Neural crest cell (in vitro differentiated cells): ENCODE data around the gene SLC1A7. TPM values are rescaled to one million over a fixed set of nuclear protein-coding genes. Genes with fewer than 3 reads are reported as not detected.

Source experiments
- DNase-seq: peaks from one replicate; pipeline ENCODE4 v3.0.0; 2021; ENCODE audit warnings: low read depth, mixed read lengths, low spot score
- H3K27ac Mint-ChIP-seq: one replicate; pipeline ENCODE4 v1.8.0; 2021; ENCODE audit warnings: mild to moderate bottlenecking, mixed read lengths; ENCODE audit not compliant: unreplicated experiment
- H3K27me3 Mint-ChIP-seq: 2 replicates; pipeline ENCODE4 v1.8.0; 2021; ENCODE audit warnings: low read depth, mild to moderate bottlenecking, mixed read lengths
- H3K36me3 Mint-ChIP-seq: 2 replicates; pipeline ENCODE4 v1.8.0; 2021; ENCODE audit warnings: low read depth, mild to moderate bottlenecking, mixed read lengths
- H3K4me1 Mint-ChIP-seq: 2 replicates; pipeline ENCODE4 v1.8.0; 2021; ENCODE audit warnings: mixed read lengths
- H3K4me3 Mint-ChIP-seq: one replicate; pipeline ENCODE4 v1.8.0; 2021; ENCODE audit warnings: mild to moderate bottlenecking, mixed read lengths
- H3K9me3 Mint-ChIP-seq: 2 replicates; pipeline ENCODE4 v1.8.0; 2021; ENCODE audit warnings: mixed read lengths
- total RNA-seq: library from RNA; stranded (reverse); gene quantifications from 2 replicates; pipeline ENCODE4 v1.2.1, GENCODE V29; 2021
- TF ChIP-seq, protein P1 (sequence below): fragments of 200-600 bp; sonication (generic); conservative IDR thresholded peaks from 2 replicates; pipeline ENCODE4 v1.5.0; 2021; ENCODE audit warnings: antibody characterized with exemption, mild to moderate bottlenecking

SLC1A7 gene
- total RNA-seq, 1 donor from 2014 or later = not detected

GRCh38 chr1:53154859-53155438, 12.5 kb upstream of the SLC1A7 start:
- Mint-ChIP-seq H3K4me1 (no peaks in the 10 kb centered on the region), H3K9me3 (no peaks in the 10 kb centered on the region), H3K27me3 (no peaks in the 10 kb centered on the region), H3K27ac (no peak overlapping the region), H3K36me3 (no peaks in the 10 kb centered on the region), H3K4me3 (no peak overlapping the region)
- TF ChIP-seq, protein P1, sequence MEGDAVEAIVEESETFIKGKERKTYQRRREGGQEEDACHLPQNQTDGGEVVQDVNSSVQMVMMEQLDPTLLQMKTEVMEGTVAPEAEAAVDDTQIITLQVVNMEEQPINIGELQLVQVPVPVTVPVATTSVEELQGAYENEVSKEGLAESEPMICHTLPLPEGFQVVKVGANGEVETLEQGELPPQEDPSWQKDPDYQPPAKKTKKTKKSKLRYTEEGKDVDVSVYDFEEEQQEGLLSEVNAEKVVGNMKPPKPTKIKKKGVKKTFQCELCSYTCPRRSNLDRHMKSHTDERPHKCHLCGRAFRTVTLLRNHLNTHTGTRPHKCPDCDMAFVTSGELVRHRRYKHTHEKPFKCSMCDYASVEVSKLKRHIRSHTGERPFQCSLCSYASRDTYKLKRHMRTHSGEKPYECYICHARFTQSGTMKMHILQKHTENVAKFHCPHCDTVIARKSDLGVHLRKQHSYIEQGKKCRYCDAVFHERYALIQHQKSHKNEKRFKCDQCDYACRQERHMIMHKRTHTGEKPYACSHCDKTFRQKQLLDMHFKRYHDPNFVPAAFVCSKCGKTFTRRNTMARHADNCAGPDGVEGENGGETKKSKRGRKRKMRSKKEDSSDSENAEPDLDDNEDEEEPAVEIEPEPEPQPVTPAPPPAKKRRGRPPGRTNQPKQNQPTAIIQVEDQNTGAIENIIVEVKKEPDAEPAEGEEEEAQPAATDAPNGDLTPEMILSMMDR = no peak
- no peak for DNase-seq

DNA sequence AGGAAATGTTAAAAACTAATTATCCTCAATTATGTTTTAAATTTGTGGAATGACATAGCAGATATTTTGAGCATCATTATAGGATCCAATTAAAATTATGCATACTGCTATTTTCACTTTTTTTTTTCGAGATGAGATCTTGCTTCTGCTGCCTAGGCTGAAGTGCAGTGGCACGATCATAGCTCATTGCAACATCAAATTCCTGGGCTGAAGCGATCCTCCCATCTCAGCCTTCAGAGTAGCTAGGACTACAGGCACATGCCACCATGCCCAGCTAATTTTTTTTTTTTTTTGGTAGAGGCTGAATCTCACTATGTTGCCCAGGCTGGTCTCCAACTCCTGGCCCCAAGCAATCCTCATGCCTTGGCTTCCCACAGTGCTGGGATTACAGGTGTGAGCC, 11.3 kb upstream of the SLC1A7 start:
- Mint-ChIP-seq H3K36me3 (no peaks in the 10 kb centered on the region), H3K27ac (no peak overlapping the region), H3K27me3 (no peaks in the 10 kb centered on the region), H3K4me3 (no peak overlapping the region), H3K4me1 (no peaks in the 10 kb centered on the region), H3K9me3 (no peaks in the 10 kb centered on the region)
- TF ChIP-seq, protein P1 = no peak
- DNase-seq = no peak

GRCh38 chr1:53148123-53148522, 5.7 kb upstream of the SLC1A7 start:
- TF ChIP-seq, protein P1 = no peak
- H3K27ac Mint-ChIP-seq = no peak overlapping the region
- H3K4me3 Mint-ChIP-seq = no peak overlapping the region
- no peaks in the 10 kb centered on the region for H3K36me3 Mint-ChIP-seq
- no peaks in the 10 kb centered on the region for H3K4me1 Mint-ChIP-seq
- no peaks in the 10 kb centered on the region for H3K9me3 Mint-ChIP-seq
- no peak for DNase-seq
- no peaks in the 10 kb centered on the region for H3K27me3 Mint-ChIP-seq

DNA sequence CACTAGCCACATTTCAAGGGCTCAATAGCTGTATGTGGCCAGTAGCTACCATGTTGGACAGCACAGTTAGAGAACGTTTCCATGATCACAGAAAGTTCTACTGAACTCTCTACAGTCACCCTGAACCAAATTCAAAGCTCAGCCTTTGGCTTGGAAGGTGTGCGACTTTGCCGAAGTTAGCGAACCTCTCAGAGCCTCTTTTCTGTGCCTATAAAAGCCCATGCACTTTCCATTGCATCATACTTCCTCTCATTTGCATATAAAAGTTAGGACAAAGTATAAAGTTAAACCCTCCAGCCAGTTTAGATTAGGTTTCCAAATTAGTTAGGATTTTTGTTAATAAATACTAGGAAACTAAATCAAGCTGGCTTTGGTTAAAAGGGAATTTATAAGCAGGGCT, 4.7 kb upstream of the SLC1A7 start:
- H3K4me3 Mint-ChIP-seq = no peak overlapping the region
- DNase-seq = no peak
- no peaks in the 10 kb centered on the region for H3K36me3 Mint-ChIP-seq
- H3K27ac Mint-ChIP-seq = no peak overlapping the region
- no peaks in the 10 kb centered on the region for H3K4me1 Mint-ChIP-seq
- TF ChIP-seq, protein P1 = no peak
- H3K27me3 Mint-ChIP-seq = no peaks in the 10 kb centered on the region
- no peaks in the 10 kb centered on the region for H3K9me3 Mint-ChIP-seq

GRCh38 chr1:53145942-53146708, 3.7 kb upstream of the SLC1A7 start:
- no peaks in the 10 kb centered on the region for H3K9me3 Mint-ChIP-seq
- DNase-seq = no peak
- H3K27ac Mint-ChIP-seq = peak overlapping the region; percentile 72
- no peaks in the 10 kb centered on the region for H3K27me3 Mint-ChIP-seq
- no peak overlapping the region for H3K4me3 Mint-ChIP-seq
- no peaks in the 10 kb centered on the region for H3K4me1 Mint-ChIP-seq
- H3K36me3 Mint-ChIP-seq = no peaks in the 10 kb centered on the region
- TF ChIP-seq, protein P1 = no peak
